HS-5 (cell line): ENCODE data around the gene SLC17A1.
A peak's percentile ranks its signal among the peaks of the same experiment; 100 is the strongest.

Experiments
- DNase-seq: peaks from one replicate; pipeline ENCODE4 v3.0.0-alpha.2; 2012; ENCODE audit warnings: low read depth

Gene SLC17A1

DNA sequence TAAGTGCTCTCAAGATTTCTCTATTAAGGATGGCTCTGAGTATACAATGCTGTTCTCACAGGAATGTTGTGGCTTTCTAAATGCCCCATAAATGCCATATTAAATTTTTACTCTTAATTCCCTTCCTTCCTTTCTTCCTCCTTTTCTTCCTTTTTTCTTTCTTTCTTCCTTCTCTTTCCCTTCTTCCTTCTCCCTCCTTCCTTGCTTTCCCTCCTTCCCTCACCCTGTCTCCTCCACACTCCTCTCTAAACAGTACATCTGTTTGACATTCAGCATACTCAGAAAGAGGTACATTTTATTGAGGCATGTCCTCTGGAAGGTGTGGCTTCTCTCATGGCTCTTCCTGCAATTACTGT, 433 bp upstream of the SLC17A1 start:
- DNase-seq = no peak

DNA sequence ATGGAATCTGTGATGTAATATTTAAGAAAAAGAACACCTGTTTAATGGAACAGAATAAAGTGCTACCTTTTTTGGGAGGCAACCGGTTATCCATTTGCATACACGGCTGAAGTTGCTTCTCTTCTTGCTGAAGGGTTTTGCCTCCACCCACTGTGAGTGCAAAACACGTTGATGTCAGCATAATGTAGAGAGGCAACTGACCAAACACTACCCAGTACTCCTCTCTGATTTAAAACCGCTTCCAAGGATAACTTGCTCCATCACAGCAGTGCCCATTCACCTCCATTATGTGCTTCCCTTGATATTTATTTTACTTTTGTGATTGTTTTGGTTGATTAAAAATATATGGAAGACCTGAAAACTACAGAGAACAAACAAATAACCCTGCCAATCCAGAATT, 1.4 kb downstream of the SLC17A1 start:
- DNase-seq = no peak

GRCh38 chr6:25829375-25829774, 2.5 kb downstream of the SLC17A1 start:
- DNase-seq = no peak

GRCh38 chr6:25821341-25821740, 10.5 kb downstream of the SLC17A1 start:
- DNase-seq = no peak

DNA sequence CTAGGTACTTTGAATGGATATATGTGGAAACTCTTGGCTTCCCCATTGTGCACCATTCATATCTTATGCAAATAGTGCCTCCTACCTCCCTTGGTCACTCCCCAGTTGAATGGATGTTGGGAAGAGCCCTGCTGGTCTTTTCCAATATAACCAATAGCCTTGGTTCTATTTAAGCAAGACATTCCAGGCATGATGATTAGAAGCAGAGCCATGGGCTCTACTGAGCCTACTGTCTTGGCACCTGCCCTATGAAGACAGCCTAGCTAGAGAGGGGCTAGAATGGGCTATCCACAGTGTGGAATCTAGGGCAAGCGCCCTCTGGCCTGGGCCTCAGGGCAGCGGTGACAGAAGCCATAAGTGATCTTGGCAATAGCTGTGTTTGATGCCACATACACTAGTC, 15.6 kb downstream of the SLC17A1 start:
- DNase-seq = no peak

DNA sequence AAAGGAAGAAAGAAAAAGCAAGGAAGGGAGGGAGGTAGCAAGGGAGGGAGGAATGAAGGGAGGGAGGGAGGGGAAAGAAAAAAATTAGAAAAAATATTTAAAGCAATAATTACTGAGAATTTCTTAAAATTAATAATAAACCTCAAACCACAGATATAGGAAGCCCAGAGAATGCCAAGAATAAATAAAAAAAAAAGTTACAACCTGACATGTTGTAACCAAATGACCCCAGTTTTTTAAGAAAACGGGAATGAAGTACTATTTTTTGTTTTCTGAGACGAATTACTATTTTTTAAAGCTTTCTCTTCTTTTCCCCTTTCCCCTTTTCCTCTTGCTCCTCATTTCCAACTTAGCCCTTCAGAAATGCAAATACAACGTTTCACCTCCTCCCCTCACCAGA, 16.7 kb downstream of the SLC17A1 start:
- DNase-seq = no peak

DNA sequence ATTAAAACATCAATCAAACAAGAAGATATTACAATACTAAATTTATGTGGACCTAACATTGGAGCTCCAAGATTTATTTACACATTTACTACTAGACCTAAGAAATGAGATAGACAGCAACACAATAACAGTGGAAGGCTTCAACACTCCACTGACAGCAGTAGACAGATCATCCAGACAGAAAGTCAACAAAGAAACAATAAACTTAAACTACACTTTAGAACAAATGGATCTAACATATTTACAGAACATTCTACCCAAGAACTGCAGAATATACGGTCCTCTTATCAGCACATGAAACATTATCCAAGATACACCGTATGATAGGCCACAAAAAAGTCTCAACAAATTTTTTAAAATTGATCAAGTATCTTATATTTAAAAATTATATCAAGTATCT, 27.0 kb downstream of the SLC17A1 start:
- no peak for DNase-seq

GRCh38 chr6:25801436-25801835, 30.4 kb downstream of the SLC17A1 start:
- no peak for DNase-seq

- no peak for DNase-seq
Measured at GRCh38 chr6:25794784-25795183, 37.1 kb downstream of the SLC17A1 start.

DNA sequence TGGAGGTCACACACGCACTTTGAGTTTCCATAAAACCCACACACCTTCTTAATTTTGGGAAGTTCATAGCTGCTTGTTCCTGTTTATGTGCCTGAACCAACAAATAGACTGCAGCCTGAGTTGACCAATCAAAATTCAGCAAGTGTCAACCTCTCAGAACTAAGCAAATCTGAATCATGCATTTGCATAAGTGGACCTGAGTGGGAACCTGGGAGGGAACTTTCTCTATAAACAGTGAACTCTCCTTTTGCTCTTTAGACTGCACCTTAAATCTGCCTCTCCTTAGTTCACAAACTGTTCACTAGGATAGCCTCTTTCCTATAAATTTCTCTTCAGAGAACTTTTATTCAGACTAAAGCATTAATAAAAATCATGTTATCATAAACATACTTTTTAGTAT, 37.9 kb downstream of the SLC17A1 start:
- DNase-seq = no peak

- DNase-seq = no peak
Measured at GRCh38 chr6:25792016-25792415, 39.8 kb downstream of the SLC17A1 start.

- DNase-seq = no peak
Measured at GRCh38 chr6:25789475-25789874, 42.4 kb downstream of the SLC17A1 start.

DNA sequence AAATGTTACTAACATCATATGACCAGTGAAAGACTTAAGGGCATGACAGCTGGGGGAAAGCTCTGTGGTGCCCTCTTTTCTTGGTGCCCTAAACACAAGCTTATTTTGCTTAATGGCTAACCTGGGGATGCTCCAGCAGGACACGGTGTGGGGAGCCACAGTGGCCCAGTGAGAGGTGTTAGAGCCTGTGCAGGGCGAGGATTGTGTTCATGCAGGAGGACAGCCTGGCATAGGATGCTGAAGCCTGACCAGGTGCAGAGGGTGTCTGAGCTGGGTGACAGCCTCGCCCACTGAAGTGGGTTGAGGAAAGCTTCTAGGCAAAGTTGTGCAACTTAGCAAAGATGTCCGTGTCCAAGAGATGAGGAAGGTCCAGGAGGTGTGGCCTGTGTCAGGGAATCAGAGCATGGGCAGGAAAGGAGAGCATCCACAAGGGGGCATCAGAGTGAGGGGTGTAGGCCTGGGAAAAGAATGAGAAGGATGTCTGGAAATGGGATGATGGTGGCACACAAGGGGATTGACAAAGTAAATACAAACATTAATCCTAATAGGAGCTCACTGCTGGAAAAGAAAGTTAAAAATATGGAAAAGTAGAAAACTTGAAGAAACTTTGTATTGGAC, 43.4 kb downstream of the SLC17A1 start:
- peak; percentile 22 for DNase-seq

DNA sequence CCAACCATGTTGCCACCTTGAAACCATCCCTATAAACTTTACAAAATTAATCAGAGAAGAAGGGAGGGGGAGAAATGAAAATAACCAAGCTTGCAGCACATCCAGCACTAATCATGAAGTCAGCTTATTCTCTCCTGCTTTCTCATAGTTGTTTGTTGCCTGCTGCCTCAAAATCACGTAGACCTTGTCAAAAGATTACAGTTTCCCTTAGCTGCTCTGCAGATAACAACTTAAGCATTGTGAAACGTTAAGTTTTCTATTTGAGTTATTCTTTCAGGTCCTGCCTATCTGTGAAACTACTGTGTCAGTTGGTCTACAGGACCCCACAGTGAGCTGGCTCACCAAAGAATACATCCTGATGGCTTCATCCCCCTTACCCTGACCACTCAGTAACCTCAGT, 44.4 kb downstream of the SLC17A1 start:
- no peak for DNase-seq

GRCh38 chr6:25781134-25781533, 50.7 kb downstream of the SLC17A1 start:
- no peak for DNase-seq

DNA sequence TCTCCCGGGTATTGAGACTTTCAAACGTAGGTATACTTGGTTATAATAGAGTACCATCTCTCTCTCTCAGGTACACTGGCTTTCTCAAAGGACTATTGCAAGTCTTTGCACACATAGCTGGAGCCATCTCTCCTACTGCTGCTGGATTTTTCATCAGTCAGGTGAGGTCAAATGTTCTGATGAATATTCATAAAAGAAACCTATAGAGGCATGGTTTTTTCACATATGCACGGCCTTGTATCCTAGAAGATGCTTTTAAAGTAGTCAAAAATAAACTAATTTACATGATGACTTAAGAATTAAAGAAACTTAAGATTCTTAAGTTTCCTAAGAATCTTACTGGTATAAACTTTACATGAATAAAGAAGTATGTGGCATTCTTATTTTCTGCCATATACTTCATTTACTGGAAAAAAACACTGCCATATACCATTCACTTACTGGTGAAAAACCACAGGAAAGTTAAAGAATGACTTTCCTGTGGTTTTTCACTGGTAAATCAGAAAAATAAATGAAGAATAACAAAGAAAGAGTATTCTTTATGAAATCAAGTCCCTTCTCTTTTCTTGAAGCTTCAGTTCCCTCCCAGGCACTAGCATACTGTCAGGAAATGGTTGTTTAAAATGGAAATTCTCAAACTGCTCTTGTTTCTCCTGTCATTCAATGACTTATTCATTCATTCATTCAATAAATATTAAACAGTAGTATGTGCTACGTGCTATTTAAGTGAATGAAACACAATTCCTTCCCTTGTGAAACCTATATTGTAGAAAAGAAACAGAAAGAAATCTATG, 53.8 kb downstream of the SLC17A1 start:
- no peak for DNase-seq

DNA sequence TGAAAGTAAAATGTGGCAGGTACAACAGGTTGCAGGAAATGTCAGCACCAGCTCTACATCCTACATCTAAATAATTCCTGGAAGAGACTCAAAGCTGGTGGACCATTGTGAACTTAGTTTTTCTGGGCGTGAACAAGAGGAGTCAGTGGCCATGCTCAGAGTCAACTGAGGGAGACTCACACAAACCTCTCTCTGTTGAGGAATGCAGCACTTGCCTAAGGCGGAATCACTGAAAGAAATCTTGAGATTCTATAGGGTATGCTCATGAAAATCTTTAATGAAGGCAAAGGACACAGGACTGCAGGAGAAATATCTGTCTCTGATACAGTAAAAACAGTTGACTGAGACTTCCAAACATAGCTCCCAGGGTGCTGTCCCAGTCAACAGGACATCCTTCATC, 54.8 kb downstream of the SLC17A1 start:
- no peak for DNase-seq

DNA sequence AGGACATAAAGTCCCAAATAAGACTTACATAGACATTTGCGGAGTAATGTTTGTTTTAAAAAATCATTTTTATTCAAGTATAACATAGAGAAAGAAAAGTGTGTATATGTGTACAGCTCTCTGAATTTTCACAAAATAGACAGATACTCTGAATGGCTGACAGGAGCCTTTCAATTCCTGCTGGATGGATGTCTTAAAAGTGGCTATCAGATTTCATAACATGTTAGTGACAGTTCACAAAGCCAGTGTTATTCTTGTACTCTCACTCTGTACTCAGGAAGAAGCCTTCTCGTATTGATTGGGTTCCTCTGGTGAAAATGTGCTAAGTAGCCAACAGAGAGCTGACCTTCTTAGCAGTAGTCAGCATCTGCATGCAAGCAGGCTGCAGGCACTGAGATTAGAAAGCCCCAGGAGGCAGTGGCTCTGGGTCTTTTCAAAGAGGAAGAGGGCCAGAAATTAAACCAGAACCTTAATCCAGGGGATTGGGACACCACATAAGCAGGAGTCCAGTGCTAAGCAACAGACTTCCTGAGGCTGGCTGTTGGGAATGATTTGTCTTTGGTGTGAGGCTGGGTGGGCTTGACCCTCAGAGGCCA, 57.6 kb downstream of the SLC17A1 start:
- no peak for DNase-seq

- DNase-seq = peak; percentile 10
Measured at GRCh38 chr6:25769983-25770382, 61.9 kb downstream of the SLC17A1 start.

- no peak for DNase-seq
Measured at GRCh38 chr6:25768566-25768965, 63.3 kb downstream of the SLC17A1 start.

GRCh38 chr6:25764611-25765010, 67.2 kb downstream of the SLC17A1 start:
- DNase-seq = no peak

DNA sequence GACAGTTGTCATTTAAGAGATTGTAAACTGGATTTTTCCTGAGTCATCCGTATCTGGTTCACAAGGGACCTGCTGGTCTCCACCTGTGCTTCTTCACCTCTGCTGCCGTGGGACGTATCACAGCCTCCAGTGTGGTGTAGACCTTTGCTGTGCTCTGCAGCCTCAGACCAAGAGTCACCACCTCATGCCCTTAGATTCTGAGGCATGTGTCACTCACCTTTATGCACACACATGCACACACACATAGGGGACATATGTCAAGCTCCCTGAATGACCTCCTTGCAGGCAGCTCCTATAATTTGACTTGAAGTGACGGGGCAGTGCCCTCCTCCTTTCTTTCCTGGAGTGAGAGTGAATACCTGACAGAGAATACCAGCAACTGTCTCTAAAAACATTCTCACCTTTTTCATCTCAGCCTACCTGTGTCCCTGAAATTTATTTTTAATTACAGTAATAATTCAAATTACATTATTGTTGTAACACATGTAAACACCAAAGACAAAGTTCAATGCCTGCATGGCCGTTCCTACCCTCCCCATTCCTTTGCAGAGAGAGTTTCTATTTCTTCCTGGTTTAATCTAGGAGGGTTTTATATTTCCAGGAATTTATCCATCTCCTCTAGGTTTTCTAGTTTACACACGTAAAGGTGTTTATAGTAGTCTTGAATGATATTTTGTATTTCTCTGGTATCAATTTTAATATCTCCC, 73.8 kb downstream of the SLC17A1 start:
- no peak for DNase-seq
